ENCODE measurements around the gene KAZN.

Gene KAZN

DNA sequence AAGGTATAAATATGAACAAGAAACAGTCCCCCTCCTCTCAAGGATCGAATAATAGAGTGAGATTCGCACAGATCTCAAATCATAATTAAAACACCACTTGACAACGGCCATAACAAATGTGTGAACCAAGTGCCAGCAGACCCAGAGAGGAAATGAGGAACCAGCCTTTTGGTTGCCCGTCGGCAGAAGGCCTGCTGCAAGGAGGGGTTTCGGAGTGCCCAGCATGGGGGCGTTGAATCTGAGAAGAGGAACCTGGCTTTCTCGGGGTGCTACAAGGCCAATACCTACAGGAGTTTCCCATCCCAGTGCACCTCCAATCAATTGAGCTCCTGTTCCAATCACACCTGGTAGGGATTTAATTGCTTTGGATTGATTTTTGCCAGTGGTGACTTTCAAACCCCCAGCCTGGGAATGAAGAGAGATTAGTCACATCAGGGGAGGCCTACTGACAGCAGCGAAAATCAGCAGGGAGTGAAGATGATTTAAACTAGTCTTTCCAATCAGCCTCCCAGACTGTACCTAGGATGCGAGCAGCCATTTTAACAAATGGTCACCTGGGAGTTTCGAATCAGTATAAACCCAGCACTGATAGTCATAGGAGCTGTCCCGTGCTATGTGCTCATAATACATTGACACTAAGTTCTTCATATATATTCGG, 263.8 kb downstream of the KAZN start:
- Histone ChIP-seq H3K9me3 (replicated peaks; ENCODE audit: low read length) (no peaks in the 10 kb centered on the region), H3K4me3 (ENCODE audit: low read length) (no peak overlapping the region), H3K4me2 (ENCODE audit: low read length) (no peak overlapping the region), H3K9ac (ENCODE audit: low read depth, low read length) (no peak overlapping the region), H3K36me3 (ENCODE audit: insufficient read depth, low read length) (no peaks in the 10 kb centered on the region), H3K27me3 (ENCODE audit: control insufficient read depth, insufficient read depth, low read length) (no peaks in the 10 kb centered on the region), H3K4me1 (ENCODE audit: control insufficient read depth, insufficient read depth, low read length) (no peaks in the 10 kb centered on the region)

DNA sequence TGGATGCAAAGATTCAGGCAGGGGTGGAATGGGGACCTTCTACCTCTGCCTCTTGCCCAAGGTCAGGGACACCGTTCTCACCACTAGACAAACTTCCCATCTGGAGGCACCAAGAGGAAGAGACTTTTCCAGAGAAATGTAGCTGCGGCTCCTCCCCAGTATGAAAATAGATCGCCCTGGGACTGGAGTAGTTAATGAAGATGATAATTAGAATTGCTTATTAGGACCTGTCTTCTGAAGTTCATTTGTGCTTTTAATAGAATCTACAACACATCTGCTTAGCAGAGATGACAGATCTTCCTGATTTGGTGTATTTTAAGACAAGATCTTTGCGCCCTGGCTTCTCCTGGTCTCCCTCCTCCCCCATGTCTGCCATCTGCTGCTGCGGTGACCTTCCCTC, 266.6 kb downstream of the KAZN start:
- Histone ChIP-seq H3K4me2 (ENCODE audit: low read length) (no peak overlapping the region), H3K27me3 (ENCODE audit: control insufficient read depth, insufficient read depth, low read length) (no peaks in the 10 kb centered on the region), H3K9me3 (replicated peaks; ENCODE audit: low read length) (no peaks in the 10 kb centered on the region), H3K9ac (ENCODE audit: low read depth, low read length) (no peak overlapping the region), H3K4me1 (ENCODE audit: control insufficient read depth, insufficient read depth, low read length) (no peaks in the 10 kb centered on the region), H3K36me3 (ENCODE audit: insufficient read depth, low read length) (no peaks in the 10 kb centered on the region), H3K4me3 (ENCODE audit: low read length) (no peak overlapping the region)

DNA sequence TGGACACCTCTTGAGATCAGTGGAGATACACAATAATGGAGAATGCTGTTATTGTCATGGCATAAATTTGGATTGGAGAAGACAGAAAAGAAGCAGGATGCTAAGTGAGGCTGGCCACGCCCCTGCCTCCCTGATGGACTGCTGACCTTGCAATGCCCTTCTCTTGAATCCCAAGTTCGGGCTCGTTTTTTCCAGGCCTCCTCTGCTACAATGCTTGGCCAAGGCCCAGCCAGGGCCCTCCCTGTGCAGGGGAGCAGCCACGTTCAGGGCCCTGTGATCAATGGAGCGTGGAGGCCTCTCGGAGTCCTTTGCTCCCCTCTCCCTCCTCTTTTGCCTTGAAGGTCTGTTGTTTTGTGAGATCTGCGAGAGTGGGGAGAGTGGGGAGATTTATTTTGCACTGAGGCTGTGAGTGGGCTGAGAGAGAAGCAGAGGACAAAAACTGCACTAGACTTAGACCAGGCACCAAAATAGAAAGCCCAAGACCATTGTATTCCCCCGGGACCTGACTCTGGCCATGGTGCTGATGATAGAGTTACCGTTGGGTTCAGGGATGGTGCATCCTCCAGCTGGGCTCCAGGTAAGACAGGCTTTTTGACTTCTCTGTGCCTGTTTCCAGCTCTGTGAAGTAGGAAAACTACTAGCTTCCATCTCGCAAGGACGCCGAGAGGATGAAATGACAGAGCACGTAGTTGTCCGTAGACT, 268.6 kb downstream of the KAZN start:
- no peak overlapping the region for H3K4me2 ChIP-seq (ENCODE audit: low read length)

DNA sequence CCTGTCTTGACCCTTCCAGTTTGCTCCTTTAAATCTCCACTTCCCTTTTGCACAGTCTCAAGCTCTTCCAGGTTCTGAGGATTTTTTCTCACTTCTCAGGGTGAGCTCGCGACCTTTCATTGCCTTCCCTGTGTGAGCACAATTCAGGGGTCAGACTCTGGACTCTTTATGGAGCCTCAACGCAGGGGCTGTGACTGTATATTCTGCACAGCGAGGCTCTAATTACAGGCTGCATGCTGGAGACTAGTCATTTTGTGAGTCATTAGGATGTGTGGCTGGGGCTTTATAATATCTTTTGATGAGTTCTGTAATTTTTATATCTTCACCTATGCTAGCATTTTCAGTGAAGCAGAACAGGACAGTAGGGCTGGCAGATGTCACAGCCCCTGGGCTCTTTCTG, 270.7 kb downstream of the KAZN start:
- H3K36me3 ChIP-seq (ENCODE audit: insufficient read depth, low read length), result no peaks in the 10 kb centered on the region
- no peaks in the 10 kb centered on the region for H3K9me3 ChIP-seq (replicated peaks; ENCODE audit: low read length)
- H3K9ac ChIP-seq (ENCODE audit: low read depth, low read length), result no peak overlapping the region
- no peak overlapping the region for H3K4me2 ChIP-seq (ENCODE audit: low read length)
- H3K27me3 ChIP-seq (ENCODE audit: control insufficient read depth, insufficient read depth, low read length), result no peaks in the 10 kb centered on the region
- H3K4me3 ChIP-seq (ENCODE audit: low read length), result no peak overlapping the region
- H3K4me1 ChIP-seq (ENCODE audit: control insufficient read depth, insufficient read depth, low read length), result no peaks in the 10 kb centered on the region

More for the DNA sequence above, 268.6 kb downstream of the KAZN start:
- H3K9me3 ChIP-seq (replicated peaks; ENCODE audit: low read length), result no peaks in the 10 kb centered on the region
- no peaks in the 10 kb centered on the region for H3K4me1 ChIP-seq (ENCODE audit: control insufficient read depth, insufficient read depth, low read length)
- no peaks in the 10 kb centered on the region for H3K36me3 ChIP-seq (ENCODE audit: insufficient read depth, low read length)
- no peaks in the 10 kb centered on the region for H3K27me3 ChIP-seq (ENCODE audit: control insufficient read depth, insufficient read depth, low read length)
- H3K4me3 ChIP-seq (ENCODE audit: low read length), result no peak overlapping the region
- H3K9ac ChIP-seq (ENCODE audit: low read depth, low read length), result no peak overlapping the region

DNA sequence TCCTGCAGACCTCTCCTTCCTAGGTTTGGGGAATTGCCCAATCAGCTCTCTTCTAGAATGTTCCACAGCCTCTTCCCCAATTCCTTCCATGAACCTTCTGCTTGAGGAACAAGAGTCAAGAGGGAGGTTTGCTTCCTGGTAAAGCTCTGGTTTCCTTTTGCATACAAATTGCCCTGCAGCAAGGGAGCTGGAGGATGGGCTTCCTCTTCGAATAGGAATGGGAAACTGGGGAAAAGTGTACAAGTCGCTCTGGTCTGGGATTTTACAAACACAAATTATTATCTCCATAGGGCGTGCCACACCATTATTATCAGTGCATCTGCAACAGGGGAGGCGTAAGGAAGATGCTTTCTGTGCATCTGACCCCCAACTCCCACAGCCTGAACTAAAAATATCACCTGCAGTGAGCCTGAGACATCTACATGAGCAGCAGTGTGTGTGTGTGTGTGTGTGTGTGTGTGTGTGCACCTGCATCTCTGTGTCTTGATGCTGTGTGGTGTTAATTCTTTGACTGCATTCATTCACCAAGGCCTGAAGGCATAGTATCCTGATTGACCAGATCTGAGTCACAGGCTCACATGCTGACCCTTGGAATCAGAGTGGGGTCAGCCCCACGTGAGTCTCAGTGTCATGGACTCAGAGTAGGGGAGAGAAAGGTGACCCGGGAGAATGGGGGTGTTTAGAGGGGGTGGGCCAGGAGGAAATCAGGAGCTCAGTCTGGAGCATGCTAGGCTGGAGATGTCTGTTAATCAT, 272.9 kb downstream of the KAZN start:
- Histone ChIP-seq H3K9ac (ENCODE audit: low read depth, low read length) (no peak overlapping the region), H3K9me3 (replicated peaks; ENCODE audit: low read length) (no peaks in the 10 kb centered on the region), H3K4me1 (ENCODE audit: control insufficient read depth, insufficient read depth, low read length) (no peaks in the 10 kb centered on the region), H3K4me3 (ENCODE audit: low read length) (no peak overlapping the region), H3K27me3 (ENCODE audit: control insufficient read depth, insufficient read depth, low read length) (no peaks in the 10 kb centered on the region), H3K36me3 (ENCODE audit: insufficient read depth, low read length) (no peaks in the 10 kb centered on the region), H3K4me2 (ENCODE audit: low read length) (no peak overlapping the region)

GRCh38 chr1:14872762-14873161, 274.3 kb downstream of the KAZN start:
- Histone ChIP-seq H3K4me2 (ENCODE audit: low read length) (no peak overlapping the region), H3K27me3 (ENCODE audit: control insufficient read depth, insufficient read depth, low read length) (no peaks in the 10 kb centered on the region), H3K9ac (ENCODE audit: low read depth, low read length) (no peak overlapping the region), H3K4me3 (ENCODE audit: low read length) (no peak overlapping the region), H3K4me1 (ENCODE audit: control insufficient read depth, insufficient read depth, low read length) (no peaks in the 10 kb centered on the region), H3K36me3 (ENCODE audit: insufficient read depth, low read length) (no peaks in the 10 kb centered on the region), H3K9me3 (replicated peaks; ENCODE audit: low read length) (no peaks in the 10 kb centered on the region)

DNA sequence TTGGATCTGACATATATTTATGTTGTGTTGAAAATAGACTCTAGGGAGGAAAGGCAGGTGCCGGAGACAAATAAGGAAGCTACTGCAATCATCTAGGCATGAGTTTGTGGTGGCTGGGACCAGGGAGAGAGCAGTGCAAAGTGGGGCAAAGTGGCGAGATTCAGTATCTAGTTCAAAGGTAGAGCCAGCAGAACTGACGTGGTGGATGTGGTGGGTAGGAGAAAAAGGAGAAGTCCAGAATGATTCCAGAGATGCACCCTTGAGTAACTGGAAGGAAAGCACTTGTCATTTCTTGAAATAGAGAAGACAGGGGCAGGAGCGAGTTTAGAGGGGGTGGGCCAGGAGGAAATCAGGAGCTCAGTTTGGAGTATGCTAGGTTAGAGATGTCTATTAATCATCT, 275.2 kb downstream of the KAZN start:
- Histone ChIP-seq H3K36me3 (ENCODE audit: insufficient read depth, low read length) (no peaks in the 10 kb centered on the region), H3K4me1 (ENCODE audit: control insufficient read depth, insufficient read depth, low read length) (no peaks in the 10 kb centered on the region), H3K4me2 (ENCODE audit: low read length) (no peak overlapping the region), H3K9me3 (replicated peaks; ENCODE audit: low read length) (no peaks in the 10 kb centered on the region), H3K4me3 (ENCODE audit: low read length) (no peak overlapping the region), H3K9ac (ENCODE audit: low read depth, low read length) (no peak overlapping the region), H3K27me3 (ENCODE audit: control insufficient read depth, insufficient read depth, low read length) (no peaks in the 10 kb centered on the region)

DNA sequence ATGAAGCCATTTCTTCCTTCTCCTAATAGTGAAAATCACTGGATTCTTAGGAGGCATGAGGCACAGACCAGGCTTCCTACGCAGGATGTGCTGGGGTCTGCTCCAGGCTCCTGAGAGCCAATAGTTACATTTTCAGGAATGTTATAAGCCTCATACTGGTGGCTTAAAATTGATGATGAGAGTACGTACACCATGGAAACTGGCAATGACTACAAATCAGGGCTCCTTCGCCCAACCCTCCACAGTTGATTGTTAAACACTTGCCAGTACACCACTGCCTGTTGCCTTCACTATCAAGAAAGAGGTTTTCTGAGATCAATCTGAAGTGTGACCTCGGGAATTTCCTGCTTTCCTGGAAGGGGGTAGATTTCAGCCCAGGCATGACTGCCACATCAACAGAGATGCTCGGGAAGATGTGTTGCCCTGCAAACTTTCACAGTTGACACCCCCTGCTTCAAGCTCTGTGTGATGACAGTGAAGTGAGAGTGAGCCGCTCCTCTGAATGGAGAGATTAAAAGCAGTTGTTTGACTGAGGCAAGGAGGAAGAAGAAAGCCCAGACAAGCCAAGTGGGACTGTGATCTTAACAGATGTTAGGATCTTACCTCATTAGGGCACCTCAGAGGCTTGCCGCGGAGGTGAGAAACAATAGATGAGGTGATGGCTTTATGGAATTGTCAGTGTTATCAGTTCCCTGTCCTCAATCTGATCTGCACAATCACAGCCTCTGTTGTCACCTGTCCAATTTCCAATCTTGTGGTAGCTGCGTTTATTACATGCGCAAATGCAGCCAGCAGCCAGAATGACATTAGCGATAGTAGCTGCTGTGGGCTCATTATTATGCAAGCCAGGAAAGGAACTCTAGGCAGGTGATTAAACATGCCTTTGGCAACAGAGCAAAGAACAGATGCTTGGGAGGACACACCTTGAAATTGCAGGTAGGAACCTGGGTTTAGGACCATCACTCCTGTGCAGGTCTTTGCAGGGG, 277.3 kb downstream of the KAZN start:
- Histone ChIP-seq H3K9ac (ENCODE audit: low read depth, low read length) (no peak overlapping the region), H3K4me2 (ENCODE audit: low read length) (no peak overlapping the region), H3K36me3 (ENCODE audit: insufficient read depth, low read length) (no peaks in the 10 kb centered on the region), H3K27me3 (ENCODE audit: control insufficient read depth, insufficient read depth, low read length) (no peaks in the 10 kb centered on the region), H3K4me1 (ENCODE audit: control insufficient read depth, insufficient read depth, low read length) (no peaks in the 10 kb centered on the region), H3K9me3 (replicated peaks; ENCODE audit: low read length) (no peaks in the 10 kb centered on the region), H3K4me3 (ENCODE audit: low read length) (no peak overlapping the region)

DNA sequence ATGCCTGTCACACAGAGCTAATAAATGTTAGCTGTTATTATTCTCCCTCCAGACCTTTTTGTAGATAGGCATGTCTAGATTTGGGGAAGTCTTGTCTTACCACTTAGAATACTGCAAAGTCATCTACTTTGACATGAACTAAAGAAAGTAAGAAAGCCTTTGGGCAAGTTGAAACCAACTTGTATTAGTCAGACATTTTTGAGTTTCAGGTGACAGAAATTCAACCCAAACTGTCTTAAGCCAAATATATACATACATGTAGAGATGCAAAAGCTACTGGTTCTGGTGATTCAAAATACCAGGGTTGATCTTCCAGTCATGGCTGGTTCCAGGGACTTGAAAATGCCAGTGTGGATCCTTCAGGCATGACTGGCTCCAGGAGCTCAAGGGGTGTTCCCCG, 278.3 kb downstream of the KAZN start:
- Histone ChIP-seq H3K4me1 (ENCODE audit: control insufficient read depth, insufficient read depth, low read length) (no peaks in the 10 kb centered on the region), H3K27me3 (ENCODE audit: control insufficient read depth, insufficient read depth, low read length) (no peaks in the 10 kb centered on the region), H3K4me3 (ENCODE audit: low read length) (no peak overlapping the region), H3K9me3 (replicated peaks; ENCODE audit: low read length) (no peaks in the 10 kb centered on the region), H3K4me2 (ENCODE audit: low read length) (no peak overlapping the region), H3K9ac (ENCODE audit: low read depth, low read length) (no peak overlapping the region), H3K36me3 (ENCODE audit: insufficient read depth, low read length) (no peaks in the 10 kb centered on the region)

DNA sequence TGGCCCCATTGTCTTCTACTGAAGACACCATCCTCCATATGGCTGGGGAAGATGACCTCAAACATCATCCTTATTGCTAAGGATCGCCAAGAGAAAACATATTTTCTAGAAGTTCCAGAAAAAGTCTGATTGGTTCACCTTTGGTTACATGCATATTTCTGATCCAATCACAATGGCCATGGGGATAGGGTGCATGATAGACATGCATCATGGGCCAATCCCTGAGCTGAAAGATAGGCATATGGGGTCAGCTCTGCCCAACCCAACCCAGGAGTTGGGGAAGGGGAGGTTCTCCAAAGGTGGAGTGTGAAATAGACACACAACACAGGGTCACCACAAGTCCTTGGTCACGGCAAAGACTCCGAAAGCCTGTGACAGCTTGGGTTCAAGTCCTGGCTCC, 278.7 kb downstream of the KAZN start:
- Histone ChIP-seq H3K9ac (ENCODE audit: low read depth, low read length) (no peak overlapping the region), H3K4me1 (ENCODE audit: control insufficient read depth, insufficient read depth, low read length) (no peaks in the 10 kb centered on the region), H3K4me2 (ENCODE audit: low read length) (no peak overlapping the region), H3K9me3 (replicated peaks; ENCODE audit: low read length) (no peaks in the 10 kb centered on the region), H3K27me3 (ENCODE audit: control insufficient read depth, insufficient read depth, low read length) (no peaks in the 10 kb centered on the region), H3K36me3 (ENCODE audit: insufficient read depth, low read length) (no peaks in the 10 kb centered on the region), H3K4me3 (ENCODE audit: low read length) (no peak overlapping the region)

DNA sequence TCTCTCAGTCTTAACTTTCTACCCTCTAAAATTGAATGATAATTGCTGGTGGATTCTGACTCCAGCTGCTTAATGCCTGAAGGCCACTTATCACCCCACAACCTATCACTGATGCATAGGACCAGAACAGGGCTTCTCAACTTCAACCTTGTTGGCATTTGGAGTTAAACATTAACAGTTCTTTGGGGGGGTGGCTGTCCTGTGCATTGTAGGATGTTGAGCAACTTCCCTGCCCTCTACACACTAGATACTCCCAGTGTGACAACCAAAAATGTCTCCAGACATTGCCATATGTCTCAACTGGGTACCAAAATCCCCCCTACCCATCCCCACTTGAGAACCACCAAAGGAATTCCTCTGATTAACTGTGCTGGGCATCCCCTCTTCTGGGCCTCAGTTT, 279.6 kb downstream of the KAZN start:
- no peak overlapping the region for H3K4me3 ChIP-seq (ENCODE audit: low read length)
- no peak overlapping the region for H3K4me2 ChIP-seq (ENCODE audit: low read length)
- no peaks in the 10 kb centered on the region for H3K9me3 ChIP-seq (replicated peaks; ENCODE audit: low read length)
- no peak overlapping the region for H3K9ac ChIP-seq (ENCODE audit: low read depth, low read length)
- H3K27me3 ChIP-seq (ENCODE audit: control insufficient read depth, insufficient read depth, low read length), result no peaks in the 10 kb centered on the region
- no peaks in the 10 kb centered on the region for H3K4me1 ChIP-seq (ENCODE audit: control insufficient read depth, insufficient read depth, low read length)
- no peaks in the 10 kb centered on the region for H3K36me3 ChIP-seq (ENCODE audit: insufficient read depth, low read length)

Data from skeletal muscle satellite cell (primary cell).